ENCODE measurements around the gene ZDHHC5. TPM values are rescaled to one million over a fixed set of nuclear protein-coding genes. Genes with fewer than 3 reads are reported as not detected.
A peak's percentile ranks its signal among the peaks of the same experiment; 100 is the strongest.

The ZDHHC5 gene
- total RNA-seq, 1 experiment from 2014 or later, result 51.6 TPM

DNA sequence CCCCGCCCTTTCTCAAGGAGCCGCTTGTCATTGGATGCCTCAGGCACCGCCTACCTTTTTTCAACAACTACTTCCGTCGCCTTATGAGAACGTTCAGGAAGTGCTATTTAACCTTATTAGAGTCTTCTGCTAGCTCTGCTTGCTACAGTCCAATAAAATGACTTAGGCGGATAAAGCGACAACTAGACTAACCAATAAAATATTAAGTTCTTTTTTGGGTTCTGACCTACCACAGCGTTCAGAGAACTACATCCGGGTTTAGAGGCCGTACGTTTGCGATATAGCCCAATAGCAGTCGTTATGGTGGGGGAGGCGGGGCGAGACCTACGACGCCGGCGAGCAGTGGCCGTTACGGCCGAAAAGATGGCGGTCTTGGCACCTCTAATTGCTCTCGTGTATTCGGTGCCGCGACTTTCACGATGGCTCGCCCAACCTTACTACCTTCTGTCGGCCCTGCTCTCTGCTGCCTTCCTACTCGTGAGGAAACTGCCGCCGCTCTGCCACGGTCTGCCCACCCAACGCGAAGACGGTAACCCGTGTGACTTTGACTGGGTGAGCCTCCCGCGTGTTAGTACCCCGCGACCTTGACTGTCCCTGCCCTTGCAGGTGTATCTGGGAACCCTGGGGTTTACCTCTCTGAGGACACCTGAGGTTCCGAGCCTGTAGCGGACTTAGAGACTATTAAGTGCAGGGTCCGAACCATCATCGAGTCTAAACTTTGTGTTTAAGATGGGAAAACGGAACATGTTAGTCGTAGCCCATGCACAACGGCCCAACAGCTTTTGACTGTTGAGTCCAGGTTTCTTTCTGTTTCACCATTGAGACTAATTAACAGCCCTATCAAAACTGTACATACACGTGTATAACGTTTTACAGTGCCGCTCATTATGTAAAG is 44.6 kb downstream of the ZDHHC5 start, which contains the start of gene TMX2 (continued):
- TF ChIP-seq GABPB1 (CRISPR knock-in tag; IDR thresholded peaks at IDR 0.05), result no peak
- TF ChIP-seq, protein P1, sequence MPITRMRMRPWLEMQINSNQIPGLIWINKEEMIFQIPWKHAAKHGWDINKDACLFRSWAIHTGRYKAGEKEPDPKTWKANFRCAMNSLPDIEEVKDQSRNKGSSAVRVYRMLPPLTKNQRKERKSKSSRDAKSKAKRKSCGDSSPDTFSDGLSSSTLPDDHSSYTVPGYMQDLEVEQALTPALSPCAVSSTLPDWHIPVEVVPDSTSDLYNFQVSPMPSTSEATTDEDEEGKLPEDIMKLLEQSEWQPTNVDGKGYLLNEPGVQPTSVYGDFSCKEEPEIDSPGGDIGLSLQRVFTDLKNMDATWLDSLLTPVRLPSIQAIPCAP (CRISPR knock-in tag; IDR thresholded peaks at IDR 0.05), result 0 out of 2 replicates have a peak, but pooled peaks have one; percentile 25
- TF ChIP-seq ZBTB21 (CRISPR knock-in tag; IDR thresholded peaks at IDR 0.05; ENCODE audit: borderline replicate concordance), result no peak
- TF ChIP-seq ZNF423 (CRISPR knock-in tag; IDR thresholded peaks at IDR 0.05), result no peak
- no peak for TF ChIP-seq GTF2I (CRISPR knock-in tag; conservative IDR thresholded peaks at IDR 0.05)
- no peak for TF ChIP-seq KAT7 (CRISPR knock-in tag; IDR thresholded peaks at IDR 0.05; ENCODE audit: borderline replicate concordance)
- no peak for TF ChIP-seq MXD4 (CRISPR knock-in tag; IDR thresholded peaks at IDR 0.05; ENCODE audit: borderline replicate concordance)
- no peak for TF ChIP-seq NR3C1 (CRISPR knock-in tag; conservative IDR thresholded peaks at IDR 0.05; ENCODE audit: low read depth)
- TF ChIP-seq, protein P2, sequence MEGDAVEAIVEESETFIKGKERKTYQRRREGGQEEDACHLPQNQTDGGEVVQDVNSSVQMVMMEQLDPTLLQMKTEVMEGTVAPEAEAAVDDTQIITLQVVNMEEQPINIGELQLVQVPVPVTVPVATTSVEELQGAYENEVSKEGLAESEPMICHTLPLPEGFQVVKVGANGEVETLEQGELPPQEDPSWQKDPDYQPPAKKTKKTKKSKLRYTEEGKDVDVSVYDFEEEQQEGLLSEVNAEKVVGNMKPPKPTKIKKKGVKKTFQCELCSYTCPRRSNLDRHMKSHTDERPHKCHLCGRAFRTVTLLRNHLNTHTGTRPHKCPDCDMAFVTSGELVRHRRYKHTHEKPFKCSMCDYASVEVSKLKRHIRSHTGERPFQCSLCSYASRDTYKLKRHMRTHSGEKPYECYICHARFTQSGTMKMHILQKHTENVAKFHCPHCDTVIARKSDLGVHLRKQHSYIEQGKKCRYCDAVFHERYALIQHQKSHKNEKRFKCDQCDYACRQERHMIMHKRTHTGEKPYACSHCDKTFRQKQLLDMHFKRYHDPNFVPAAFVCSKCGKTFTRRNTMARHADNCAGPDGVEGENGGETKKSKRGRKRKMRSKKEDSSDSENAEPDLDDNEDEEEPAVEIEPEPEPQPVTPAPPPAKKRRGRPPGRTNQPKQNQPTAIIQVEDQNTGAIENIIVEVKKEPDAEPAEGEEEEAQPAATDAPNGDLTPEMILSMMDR (IDR thresholded peaks at IDR 0.05), result no peak
- TF ChIP-seq FOXP1 (CRISPR knock-in tag; IDR thresholded peaks at IDR 0.05; ENCODE audit: borderline replicate concordance), result 0 out of 2 replicates have a peak, but pooled peaks have one; percentile 24
- TF ChIP-seq, protein P3, sequence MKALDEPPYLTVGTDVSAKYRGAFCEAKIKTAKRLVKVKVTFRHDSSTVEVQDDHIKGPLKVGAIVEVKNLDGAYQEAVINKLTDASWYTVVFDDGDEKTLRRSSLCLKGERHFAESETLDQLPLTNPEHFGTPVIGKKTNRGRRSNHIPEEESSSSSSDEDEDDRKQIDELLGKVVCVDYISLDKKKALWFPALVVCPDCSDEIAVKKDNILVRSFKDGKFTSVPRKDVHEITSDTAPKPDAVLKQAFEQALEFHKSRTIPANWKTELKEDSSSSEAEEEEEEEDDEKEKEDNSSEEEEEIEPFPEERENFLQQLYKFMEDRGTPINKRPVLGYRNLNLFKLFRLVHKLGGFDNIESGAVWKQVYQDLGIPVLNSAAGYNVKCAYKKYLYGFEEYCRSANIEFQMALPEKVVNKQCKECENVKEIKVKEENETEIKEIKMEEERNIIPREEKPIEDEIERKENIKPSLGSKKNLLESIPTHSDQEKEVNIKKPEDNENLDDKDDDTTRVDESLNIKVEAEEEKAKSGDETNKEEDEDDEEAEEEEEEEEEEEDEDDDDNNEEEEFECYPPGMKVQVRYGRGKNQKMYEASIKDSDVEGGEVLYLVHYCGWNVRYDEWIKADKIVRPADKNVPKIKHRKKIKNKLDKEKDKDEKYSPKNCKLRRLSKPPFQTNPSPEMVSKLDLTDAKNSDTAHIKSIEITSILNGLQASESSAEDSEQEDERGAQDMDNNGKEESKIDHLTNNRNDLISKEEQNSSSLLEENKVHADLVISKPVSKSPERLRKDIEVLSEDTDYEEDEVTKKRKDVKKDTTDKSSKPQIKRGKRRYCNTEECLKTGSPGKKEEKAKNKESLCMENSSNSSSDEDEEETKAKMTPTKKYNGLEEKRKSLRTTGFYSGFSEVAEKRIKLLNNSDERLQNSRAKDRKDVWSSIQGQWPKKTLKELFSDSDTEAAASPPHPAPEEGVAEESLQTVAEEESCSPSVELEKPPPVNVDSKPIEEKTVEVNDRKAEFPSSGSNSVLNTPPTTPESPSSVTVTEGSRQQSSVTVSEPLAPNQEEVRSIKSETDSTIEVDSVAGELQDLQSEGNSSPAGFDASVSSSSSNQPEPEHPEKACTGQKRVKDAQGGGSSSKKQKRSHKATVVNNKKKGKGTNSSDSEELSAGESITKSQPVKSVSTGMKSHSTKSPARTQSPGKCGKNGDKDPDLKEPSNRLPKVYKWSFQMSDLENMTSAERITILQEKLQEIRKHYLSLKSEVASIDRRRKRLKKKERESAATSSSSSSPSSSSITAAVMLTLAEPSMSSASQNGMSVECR (CRISPR knock-in tag; IDR thresholded peaks at IDR 0.05; ENCODE audit: borderline replicate concordance), result peak; percentile 86; the same call in 1 of the 2 replicates
- TF ChIP-seq, protein P4, sequence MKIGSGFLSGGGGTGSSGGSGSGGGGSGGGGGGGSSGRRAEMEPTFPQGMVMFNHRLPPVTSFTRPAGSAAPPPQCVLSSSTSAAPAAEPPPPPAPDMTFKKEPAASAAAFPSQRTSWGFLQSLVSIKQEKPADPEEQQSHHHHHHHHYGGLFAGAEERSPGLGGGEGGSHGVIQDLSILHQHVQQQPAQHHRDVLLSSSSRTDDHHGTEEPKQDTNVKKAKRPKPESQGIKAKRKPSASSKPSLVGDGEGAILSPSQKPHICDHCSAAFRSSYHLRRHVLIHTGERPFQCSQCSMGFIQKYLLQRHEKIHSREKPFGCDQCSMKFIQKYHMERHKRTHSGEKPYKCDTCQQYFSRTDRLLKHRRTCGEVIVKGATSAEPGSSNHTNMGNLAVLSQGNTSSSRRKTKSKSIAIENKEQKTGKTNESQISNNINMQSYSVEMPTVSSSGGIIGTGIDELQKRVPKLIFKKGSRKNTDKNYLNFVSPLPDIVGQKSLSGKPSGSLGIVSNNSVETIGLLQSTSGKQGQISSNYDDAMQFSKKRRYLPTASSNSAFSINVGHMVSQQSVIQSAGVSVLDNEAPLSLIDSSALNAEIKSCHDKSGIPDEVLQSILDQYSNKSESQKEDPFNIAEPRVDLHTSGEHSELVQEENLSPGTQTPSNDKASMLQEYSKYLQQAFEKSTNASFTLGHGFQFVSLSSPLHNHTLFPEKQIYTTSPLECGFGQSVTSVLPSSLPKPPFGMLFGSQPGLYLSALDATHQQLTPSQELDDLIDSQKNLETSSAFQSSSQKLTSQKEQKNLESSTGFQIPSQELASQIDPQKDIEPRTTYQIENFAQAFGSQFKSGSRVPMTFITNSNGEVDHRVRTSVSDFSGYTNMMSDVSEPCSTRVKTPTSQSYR (CRISPR knock-in tag; IDR thresholded peaks at IDR 0.05), result 0 out of 2 replicates have a peak, but pooled peaks have one; percentile 61
- TF ChIP-seq GRHL2 (CRISPR knock-in tag; IDR thresholded peaks at IDR 0.05; ENCODE audit: insufficient replicate concordance, severe bottlenecking), result no peak
- TF ChIP-seq, protein P5, sequence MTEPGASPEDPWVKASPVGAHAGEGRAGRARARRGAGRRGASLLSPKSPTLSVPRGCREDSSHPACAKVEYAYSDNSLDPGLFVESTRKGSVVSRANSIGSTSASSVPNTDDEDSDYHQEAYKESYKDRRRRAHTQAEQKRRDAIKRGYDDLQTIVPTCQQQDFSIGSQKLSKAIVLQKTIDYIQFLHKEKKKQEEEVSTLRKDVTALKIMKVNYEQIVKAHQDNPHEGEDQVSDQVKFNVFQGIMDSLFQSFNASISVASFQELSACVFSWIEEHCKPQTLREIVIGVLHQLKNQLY (CRISPR knock-in tag; IDR thresholded peaks at IDR 0.05), result no peak
- TF ChIP-seq, protein P6, sequence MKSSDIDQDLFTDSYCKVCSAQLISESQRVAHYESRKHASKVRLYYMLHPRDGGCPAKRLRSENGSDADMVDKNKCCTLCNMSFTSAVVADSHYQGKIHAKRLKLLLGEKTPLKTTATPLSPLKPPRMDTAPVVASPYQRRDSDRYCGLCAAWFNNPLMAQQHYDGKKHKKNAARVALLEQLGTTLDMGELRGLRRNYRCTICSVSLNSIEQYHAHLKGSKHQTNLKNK (CRISPR knock-in tag; IDR thresholded peaks at IDR 0.05), result no peak
- peak; percentile 89 for TF ChIP-seq CREM (CRISPR knock-in tag; IDR thresholded peaks at IDR 0.05)
- TF ChIP-seq, protein P7, sequence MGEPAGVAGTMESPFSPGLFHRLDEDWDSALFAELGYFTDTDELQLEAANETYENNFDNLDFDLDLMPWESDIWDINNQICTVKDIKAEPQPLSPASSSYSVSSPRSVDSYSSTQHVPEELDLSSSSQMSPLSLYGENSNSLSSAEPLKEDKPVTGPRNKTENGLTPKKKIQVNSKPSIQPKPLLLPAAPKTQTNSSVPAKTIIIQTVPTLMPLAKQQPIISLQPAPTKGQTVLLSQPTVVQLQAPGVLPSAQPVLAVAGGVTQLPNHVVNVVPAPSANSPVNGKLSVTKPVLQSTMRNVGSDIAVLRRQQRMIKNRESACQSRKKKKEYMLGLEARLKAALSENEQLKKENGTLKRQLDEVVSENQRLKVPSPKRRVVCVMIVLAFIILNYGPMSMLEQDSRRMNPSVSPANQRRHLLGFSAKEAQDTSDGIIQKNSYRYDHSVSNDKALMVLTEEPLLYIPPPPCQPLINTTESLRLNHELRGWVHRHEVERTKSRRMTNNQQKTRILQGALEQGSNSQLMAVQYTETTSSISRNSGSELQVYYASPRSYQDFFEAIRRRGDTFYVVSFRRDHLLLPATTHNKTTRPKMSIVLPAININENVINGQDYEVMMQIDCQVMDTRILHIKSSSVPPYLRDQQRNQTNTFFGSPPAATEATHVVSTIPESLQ (CRISPR knock-in tag; IDR thresholded peaks at IDR 0.05), result no peak
- TF ChIP-seq ZNF317 (CRISPR knock-in tag; IDR thresholded peaks at IDR 0.05; ENCODE audit: borderline replicate concordance, low read depth), result no peak
- no peak for TF ChIP-seq OVOL2 (CRISPR knock-in tag; IDR thresholded peaks at IDR 0.05; ENCODE audit: borderline replicate concordance)
- TF ChIP-seq, protein P8, sequence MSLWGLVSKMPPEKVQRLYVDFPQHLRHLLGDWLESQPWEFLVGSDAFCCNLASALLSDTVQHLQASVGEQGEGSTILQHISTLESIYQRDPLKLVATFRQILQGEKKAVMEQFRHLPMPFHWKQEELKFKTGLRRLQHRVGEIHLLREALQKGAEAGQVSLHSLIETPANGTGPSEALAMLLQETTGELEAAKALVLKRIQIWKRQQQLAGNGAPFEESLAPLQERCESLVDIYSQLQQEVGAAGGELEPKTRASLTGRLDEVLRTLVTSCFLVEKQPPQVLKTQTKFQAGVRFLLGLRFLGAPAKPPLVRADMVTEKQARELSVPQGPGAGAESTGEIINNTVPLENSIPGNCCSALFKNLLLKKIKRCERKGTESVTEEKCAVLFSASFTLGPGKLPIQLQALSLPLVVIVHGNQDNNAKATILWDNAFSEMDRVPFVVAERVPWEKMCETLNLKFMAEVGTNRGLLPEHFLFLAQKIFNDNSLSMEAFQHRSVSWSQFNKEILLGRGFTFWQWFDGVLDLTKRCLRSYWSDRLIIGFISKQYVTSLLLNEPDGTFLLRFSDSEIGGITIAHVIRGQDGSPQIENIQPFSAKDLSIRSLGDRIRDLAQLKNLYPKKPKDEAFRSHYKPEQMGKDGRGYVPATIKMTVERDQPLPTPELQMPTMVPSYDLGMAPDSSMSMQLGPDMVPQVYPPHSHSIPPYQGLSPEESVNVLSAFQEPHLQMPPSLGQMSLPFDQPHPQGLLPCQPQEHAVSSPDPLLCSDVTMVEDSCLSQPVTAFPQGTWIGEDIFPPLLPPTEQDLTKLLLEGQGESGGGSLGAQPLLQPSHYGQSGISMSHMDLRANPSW (CRISPR knock-in tag; conservative IDR thresholded peaks at IDR 0.05; ENCODE audit: low read depth), result no peak
- TF ChIP-seq FOXK1 (CRISPR knock-in tag; IDR thresholded peaks at IDR 0.05), result 0 out of 2 replicates have a peak, but pooled peaks have one; percentile 7

Data from WTC11 (cell line).